Measurements from ENCODE around the gene DAGLA. TPM values are rescaled to one million over a fixed set of nuclear protein-coding genes. Genes with fewer than 3 reads are reported as not detected.
"Not testable (repeated sequence)": the region's sequence is repeated elsewhere in the genome, so short reads cannot be mapped to it uniquely, and the experiment has no call there.

Gene DAGLA
- total and polyA plus RNA-seq, 2 experiments from 2014 or later: 2.1 to 6.3 TPM

- no peaks in the 10 kb centered on the region for H3K4me1 ChIP-seq (ENCODE audit: low read depth)
- no peaks in the 10 kb centered on the region for H3K27me3 ChIP-seq
- TF ChIP-seq CTCF (IDR thresholded peaks at IDR 0.05; ENCODE audit: low read depth, low read length): no peak
- no peaks in the 10 kb centered on the region for H3K9me3 ChIP-seq (ENCODE audit: low read depth)
- no peak overlapping the region for H3K27ac ChIP-seq
- H3K4me3 ChIP-seq: no peak overlapping the region
- no peaks in the 10 kb centered on the region for H3K36me3 ChIP-seq
- DNase-seq (ENCODE audit: low read depth in 1 of 2, low spot score in 1 of 2): peak in 1 of 2 donors; percentile 55
Measured at GRCh38 chr11:61650781-61651571, 29.2 kb upstream of the DAGLA start.

- Histone ChIP-seq H3K4me3 (no peak overlapping the region), H3K27me3 (no peaks in the 10 kb centered on the region), H3K9me3 (ENCODE audit: low read depth) (no peaks in the 10 kb centered on the region), H3K27ac (no peak overlapping the region), H3K36me3 (no peaks in the 10 kb centered on the region), H3K4me1 (ENCODE audit: low read depth) (peaks cover 4% of the 10 kb centered on the region)
- DNase-seq (ENCODE audit: low read depth in 1 of 2, low spot score in 1 of 2): no peak
- TF ChIP-seq CTCF (IDR thresholded peaks at IDR 0.05; ENCODE audit: low read depth, low read length): no peak
Measured at GRCh38 chr11:61652135-61652534, 28.1 kb upstream of the DAGLA start.

DNA sequence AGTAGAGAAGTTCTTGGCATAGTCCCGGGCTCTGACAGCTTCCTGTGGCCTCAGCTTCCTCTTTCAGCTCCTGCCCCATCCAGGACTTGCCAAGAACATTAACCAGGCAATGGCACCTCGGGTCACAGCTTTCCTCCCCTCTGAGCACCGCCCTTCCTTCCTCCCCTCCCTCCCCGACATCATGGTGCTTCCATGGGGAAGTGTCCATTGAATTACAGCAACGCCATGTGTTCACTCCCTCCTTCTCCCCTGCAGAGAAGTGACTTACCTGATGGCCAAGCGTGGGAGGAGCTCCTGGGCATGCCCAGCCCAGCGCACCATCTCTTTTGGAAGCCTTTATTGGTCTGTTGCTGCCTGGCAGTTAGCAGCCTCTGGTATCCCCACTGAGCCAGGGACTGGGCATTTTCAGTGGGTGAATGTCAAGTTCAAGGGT is 25.8 kb upstream of the DAGLA start:
- no peak overlapping the region for H3K4me3 ChIP-seq
- no peak for TF ChIP-seq CTCF (IDR thresholded peaks at IDR 0.05; ENCODE audit: low read depth, low read length)
- no peaks in the 10 kb centered on the region for H3K9me3 ChIP-seq (ENCODE audit: low read depth)
- H3K36me3 ChIP-seq: no peaks in the 10 kb centered on the region
- no peaks in the 10 kb centered on the region for H3K27me3 ChIP-seq
- peak in 1 of 2 donors; percentile 21 for DNase-seq (ENCODE audit: low read depth in 1 of 2, low spot score in 1 of 2)
- H3K4me1 ChIP-seq (ENCODE audit: low read depth): peaks cover 5% of the 10 kb centered on the region
- no peak overlapping the region for H3K27ac ChIP-seq

GRCh38 chr11:61655266-61656159 is 24.7 kb upstream of the DAGLA start:
- H3K4me1 ChIP-seq (ENCODE audit: low read depth); H3K36me3 ChIP-seq; DNase-seq (ENCODE audit: low read depth in 1 of 2, low spot score in 1 of 2); H3K27ac ChIP-seq; H3K4me3 ChIP-seq; H3K9me3 ChIP-seq (ENCODE audit: low read depth); H3K27me3 ChIP-seq: not testable (repeated sequence)

DNA sequence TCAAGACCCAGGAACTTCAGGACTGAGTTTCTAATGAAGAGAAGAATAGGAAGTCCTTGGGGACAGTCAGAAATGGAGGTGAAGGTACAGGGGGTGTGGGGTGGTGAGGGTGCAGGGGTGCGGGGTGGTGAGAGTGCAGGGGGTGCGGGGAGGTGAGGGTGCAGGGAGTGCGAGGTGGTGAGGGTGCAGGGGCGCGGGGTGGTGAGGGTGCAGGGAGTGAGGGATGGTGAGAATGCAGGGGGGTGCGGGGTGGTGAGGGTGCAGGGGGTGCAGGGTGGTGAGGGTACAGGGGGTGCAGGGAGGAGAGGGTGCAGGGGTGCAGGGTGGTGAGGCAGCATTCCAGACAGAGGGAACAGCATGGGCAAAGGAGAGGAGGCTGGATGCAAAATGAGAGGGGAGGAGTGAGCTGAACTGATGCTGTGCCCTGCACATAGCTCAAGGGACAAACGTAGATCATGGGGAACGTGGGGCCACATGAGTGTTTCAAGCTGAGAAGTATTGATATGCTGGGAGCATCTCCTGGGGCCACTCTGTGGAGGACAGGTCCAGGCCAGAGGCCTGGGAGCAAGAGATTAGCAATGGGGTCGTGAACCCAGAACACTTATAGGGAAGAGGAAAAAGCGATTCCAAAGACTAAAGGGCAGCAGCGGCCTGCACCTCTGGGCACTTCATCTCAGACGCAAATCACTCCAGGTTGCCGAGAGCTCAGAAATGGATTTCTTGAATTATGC is 23.7 kb upstream of the DAGLA start:
- Histone ChIP-seq H3K4me1 (ENCODE audit: low read depth) (peaks cover 5% of the 10 kb centered on the region), H3K27ac (no peak overlapping the region), H3K36me3 (no peaks in the 10 kb centered on the region), H3K4me3 (no peak overlapping the region), H3K9me3 (ENCODE audit: low read depth) (no peaks in the 10 kb centered on the region), H3K27me3 (no peaks in the 10 kb centered on the region)
- TF ChIP-seq CTCF (IDR thresholded peaks at IDR 0.05; ENCODE audit: low read depth, low read length): no peak
- DNase-seq (ENCODE audit: low read depth in 1 of 2, low spot score in 1 of 2): no peak
